GM18505 (cell line): Measurements from ENCODE around the gene SETD2.

Source experiments
- ATAC-seq: cut with Tn5 transposase; IDR thresholded peaks from one replicate; pipeline ENCODE4 v1.9.1; 2021; ENCODE audit not compliant: unreplicated experiment
- POLR2A ChIP-seq: IDR thresholded peaks from 4 replicates; pipeline ENCODE4 v1.6.1; 2011; ENCODE audit warnings: borderline replicate concordance; ENCODE audit not compliant: insufficient read depth, insufficient read length; ENCODE audit errors: extremely low read depth

SETD2 gene

GRCh38 chr3:47010910-47011309 is 153.0 kb downstream of the SETD2 start:
- ATAC-seq = no peak
- no peak for TF ChIP-seq POLR2A

- TF ChIP-seq POLR2A = no peak
- ATAC-seq = no peak
These were observed 153.7 kb downstream of the SETD2 start for GRCh38 chr3:47010111-47010712.

DNA sequence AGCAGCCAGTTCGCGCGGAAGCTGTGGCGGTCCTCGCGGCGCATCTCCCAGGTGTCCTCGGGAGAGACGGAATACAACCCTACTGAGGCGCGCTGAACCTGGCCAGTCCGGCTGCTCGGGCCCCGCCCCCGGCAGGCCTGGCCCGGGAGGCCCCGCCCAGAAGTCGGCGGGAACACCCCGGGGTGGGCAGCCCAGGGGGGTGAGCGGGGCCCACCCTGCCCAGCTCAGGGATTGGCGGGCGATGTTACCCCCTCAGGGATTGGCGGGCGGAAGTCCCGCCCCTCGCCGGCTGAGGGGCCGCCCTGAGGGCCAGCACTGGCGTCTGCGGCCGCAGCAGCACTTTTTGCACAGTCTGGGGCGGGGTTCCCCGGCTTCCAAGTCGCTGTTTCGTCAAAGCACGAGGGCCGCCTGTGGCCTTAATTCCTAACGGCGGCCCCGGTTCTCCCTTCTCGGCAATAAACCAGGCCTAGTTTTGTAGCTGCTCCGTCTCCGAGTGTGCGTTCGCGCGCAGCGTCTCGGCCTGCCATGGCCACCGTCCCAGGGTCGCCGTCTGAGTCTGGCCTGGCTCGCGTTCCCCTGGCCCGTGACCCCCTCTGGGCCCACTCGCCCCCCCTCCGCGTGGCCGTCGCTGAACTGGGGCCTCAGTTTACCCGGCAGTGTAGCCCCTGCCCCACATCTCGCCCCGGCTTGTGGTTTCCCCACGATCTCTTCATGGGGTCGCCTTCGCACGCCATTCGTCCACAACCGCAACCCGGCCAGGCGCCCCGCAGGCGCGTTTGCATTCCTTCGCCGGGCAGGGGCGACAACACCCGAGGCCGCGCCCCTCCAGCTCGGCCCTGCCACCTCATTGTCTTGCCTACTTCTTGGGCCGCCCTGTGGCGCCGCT is 154.4 kb downstream of the SETD2 start:
- TF ChIP-seq POLR2A = peak; percentile 65
- peak; percentile 77 for ATAC-seq

DNA sequence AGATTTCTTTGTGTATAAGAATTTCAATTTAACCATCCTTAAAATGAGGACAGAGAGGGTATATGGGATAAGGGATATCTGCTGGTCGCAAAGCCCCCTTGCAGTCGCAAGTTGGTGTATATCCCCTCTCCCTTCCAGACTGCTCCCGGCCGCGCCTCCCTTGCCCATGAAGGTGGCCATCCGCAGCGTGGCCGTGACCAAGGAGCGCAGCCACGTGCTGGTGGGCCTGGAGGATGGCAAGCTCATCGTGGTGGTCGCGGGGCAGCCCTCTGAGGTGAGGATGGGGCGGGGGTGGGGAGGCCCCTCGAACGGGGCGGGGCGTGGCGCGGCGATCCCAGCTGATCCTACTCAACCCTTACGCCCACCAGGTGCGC is 155.1 kb downstream of the SETD2 start:
- no peak for TF ChIP-seq POLR2A
- ATAC-seq = no peak

DNA sequence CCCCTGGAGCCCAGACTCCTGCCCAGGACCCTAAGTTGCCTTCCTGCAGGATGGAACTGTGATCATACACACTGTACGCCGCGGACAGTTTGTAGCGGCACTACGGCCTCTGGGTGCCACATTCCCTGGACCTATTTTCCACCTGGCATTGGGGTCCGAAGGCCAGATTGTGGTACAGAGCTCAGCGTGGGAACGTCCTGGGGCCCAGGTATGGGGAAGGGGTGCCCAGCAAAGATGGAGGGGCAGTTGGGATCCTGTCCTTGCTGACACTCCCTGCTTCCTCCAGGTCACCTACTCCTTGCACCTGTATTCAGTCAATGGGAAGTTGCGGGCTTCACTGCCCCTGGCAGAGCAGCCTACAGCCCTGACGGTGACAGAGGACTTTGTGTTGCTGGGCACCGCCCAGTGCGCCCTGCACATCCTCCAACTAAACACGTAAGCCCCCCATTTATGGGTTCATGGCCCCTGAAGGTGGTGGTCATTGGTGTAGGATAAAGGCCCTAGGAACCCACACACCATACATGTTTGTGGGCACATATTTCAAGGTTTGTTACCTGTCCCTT is 155.6 kb downstream of the SETD2 start:
- TF ChIP-seq POLR2A = no peak
- no peak for ATAC-seq

DNA sequence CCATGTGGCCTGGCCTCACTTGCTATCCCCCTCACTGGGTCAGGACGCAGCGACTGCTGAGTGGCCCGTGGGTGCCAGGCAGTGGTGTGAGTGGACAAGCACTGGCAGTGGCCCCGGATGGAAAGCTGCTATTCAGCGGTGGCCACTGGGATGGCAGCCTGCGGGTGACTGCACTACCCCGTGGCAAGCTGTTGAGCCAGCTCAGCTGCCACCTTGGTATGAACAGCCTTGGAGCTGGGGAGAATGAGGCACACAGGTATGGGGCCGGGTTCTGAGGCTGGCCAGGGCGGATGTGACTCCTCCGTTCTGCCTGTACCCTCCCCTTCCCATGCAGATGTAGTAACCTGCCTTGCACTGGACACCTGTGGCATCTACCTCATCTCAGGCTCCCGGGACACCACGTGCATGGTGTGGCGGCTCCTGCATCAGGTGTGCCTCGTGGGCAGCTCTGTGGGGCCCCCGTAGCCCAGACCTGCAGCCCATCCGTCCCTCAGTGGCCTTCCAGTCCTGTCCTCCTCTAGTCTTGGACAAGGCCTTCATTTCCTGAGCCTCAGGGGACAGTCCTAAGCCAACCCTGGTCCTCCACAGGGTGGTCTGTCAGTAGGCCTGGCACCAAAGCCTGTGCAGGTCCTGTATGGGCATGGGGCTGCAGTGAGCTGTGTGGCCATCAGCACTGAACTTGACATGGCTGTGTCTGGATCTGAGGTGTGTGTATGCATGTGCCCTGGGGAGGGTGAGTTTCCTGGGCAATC is 156.3 kb downstream of the SETD2 start:
- no peak for ATAC-seq
- TF ChIP-seq POLR2A = no peak

- ATAC-seq = no peak
- no peak for TF ChIP-seq POLR2A
These were observed 156.9 kb downstream of the SETD2 start for GRCh38 chr3:47007001-47007400.

DNA sequence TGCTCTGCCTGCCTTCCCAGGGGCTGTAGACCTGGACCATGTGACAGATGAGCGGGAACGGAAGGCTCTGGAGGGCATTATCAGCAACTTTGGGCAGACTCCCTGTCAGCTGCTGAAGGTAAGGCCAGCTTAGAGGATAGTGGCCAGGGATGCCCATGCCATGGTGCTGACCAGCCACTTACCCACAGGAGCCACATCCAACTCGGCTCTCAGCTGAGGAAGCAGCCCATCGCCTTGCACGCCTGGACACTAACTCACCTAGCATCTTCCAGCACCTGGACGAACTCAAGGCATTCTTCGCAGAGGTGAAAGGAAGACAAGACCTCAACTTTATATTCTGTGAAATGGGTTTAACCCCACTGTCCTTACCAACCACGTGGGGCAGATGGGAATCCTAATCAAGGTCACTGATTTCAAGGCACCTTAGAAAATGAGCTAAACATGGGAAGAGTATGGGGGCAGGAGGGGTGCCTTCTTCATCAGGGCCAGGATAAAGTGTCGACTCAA is 157.7 kb downstream of the SETD2 start:
- ATAC-seq = no peak
- no peak for TF ChIP-seq POLR2A

DNA sequence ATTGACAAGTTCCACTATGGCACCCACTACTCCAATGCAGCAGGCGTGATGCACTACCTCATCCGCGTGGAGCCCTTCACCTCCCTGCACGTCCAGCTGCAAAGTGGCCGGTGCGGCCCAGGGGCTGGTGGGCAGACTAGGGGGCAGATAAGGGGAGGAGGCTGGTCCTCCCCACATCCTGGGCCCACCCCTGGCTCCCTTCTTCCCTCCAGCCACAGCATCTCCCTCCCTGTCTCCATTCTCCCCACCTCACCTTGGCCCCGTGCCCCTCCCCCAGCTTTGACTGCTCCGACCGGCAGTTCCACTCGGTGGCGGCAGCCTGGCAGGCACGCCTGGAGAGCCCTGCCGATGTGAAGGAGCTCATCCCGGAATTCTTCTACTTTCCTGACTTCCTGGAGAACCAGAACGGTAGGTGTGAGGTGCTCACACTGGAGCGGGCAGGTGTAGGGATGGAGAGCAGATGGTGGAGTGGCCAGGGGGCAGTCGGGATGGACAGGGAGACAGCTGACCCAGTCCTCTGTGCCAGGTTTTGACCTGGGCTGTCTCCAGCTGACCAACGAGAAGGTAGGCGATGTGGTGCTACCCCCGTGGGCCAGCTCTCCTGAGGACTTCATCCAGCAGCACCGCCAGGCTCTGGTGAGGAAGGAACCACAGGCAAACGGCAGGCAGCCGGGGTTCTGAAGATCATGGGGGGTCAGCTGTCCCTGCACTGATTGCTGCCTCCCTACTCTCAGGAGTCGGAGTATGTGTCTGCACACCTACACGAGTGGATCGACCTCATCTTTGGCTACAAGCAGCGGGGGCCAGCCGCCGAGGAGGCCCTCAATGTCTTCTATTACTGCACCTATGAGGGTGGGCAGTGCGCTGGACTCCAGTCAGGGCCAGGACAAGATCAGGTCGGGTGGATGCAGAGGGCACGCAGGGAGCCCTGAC is 158.4 kb downstream of the SETD2 start:
- ATAC-seq = no peak
- no peak for TF ChIP-seq POLR2A

- TF ChIP-seq POLR2A = no peak
- no peak for ATAC-seq
These were observed 159.3 kb downstream of the SETD2 start for GRCh38 chr3:47004369-47005211.

- no peak for TF ChIP-seq POLR2A
- ATAC-seq = no peak
These were observed 160.2 kb downstream of the SETD2 start for GRCh38 chr3:47003461-47004368.

GRCh38 chr3:47003056-47003410 is 160.9 kb downstream of the SETD2 start:
- no peak for TF ChIP-seq POLR2A
- no peak for ATAC-seq
